HCT116 (cell line): ENCODE data around the gene HBM. TPM values are rescaled to one million over a fixed set of nuclear protein-coding genes. Genes with fewer than 3 reads are reported as not detected.

ENCODE experiments used
- ATAC-seq: fragments of 200-7000 bp; cut with Tn5 transposase; 2 replicates; pipeline ENCODE4 v1.9.1; 2020; ENCODE audit warnings: mild to moderate bottlenecking, moderate library complexity
- BruUV-seq: library from RNA; stranded (reverse); fragments of 400-500 nt; replicated peaks from 2 replicates; lab custom pipeline; 2021; lab: Mats Ljungman, UMichigan
- CTCF ChIA-PET: fragments of 300-600 bp; sonication (Branson Sonifier 250); formaldehyde crosslinking; loops from one replicate; lab custom pipeline; 2021; ENCODE audit warnings: antibody characterized with exemption; lab: Charles Lee
- POLR2A ChIA-PET: fragments of 300-600, 350-600 bp; sonication (Branson Sonifier 250); formaldehyde crosslinking; loops from one replicate; lab custom pipeline; 2021; ENCODE audit warnings: antibody characterized with exemption; lab: Charles Lee
- RAD21 ChIA-PET, 2 experiments: fragments of 300-600 bp; sonication (Branson Sonifier 250); formaldehyde crosslinking; loops; one replicate each; lab custom pipeline; 2023; ENCODE audit warnings: low total read pairs in 2 of 2; ENCODE audit not compliant: uncharacterized antibody in 2 of 2, unreplicated experiment in 2 of 2, low non-redundant PET in 1 of 2; lab: Charles Lee
- DNase-seq: peaks from one replicate; pipeline ENCODE4 v3.0.0-alpha.2; 2010; ENCODE audit warnings: low read depth, low spot score
- H2AFZ ChIP-seq: fragments of 200-600 bp; shearing (Covaris generic), sonication (generic); 2 replicates; pipeline ENCODE4 v1.6.1; 2017; ENCODE audit warnings: low read depth, mixed run types, mixed read lengths, antibody characterized with exemption, low read length; ENCODE audit not compliant: poor library complexity, severe bottlenecking
- H3K27ac ChIP-seq: 2 replicates; pipeline ENCODE4 v1.5.1; 2012; ENCODE audit warnings: low read depth, low read length
- H3K27me3 ChIP-seq: fragments of 200-600 bp; sonication (generic); 2 replicates; pipeline ENCODE4 v1.6.1; 2016; ENCODE audit warnings: mixed run types, low read length, mixed read lengths; ENCODE audit not compliant: insufficient read depth
- H3K36me3 ChIP-seq, 2 experiments: fragments of 200-500 bp in 1 of 2; fragments of 200-600 bp in 1 of 2; sonication (Bioruptor generic) in 1 of 2; sonication (generic) in 1 of 2; 2 replicates each; pipeline versions ENCODE4 v1.5.1 to v1.6.1; 2014 to 2016; ENCODE audit warnings: low read length in 2 of 2, inconsistent platforms in 1 of 2, mixed read lengths in 1 of 2, mixed run types in 1 of 2; ENCODE audit not compliant: insufficient read depth in 2 of 2, control insufficient read depth in 1 of 2
- H3K4me1 ChIP-seq, 2 experiments: fragments of 200-600 bp in 1 of 2; sonication (generic) in 1 of 2; 2 replicates each; pipeline versions ENCODE4 v1.5.1 to v1.6.1; 2012 to 2017; ENCODE audit warnings: low read length in 2 of 2, inconsistent platforms in 1 of 2, mild to moderate bottlenecking in 1 of 2, mixed read lengths in 1 of 2, mixed run types in 1 of 2, moderate library complexity in 1 of 2; ENCODE audit not compliant: insufficient read depth in 2 of 2, control insufficient read depth in 1 of 2
- H3K4me2 ChIP-seq: fragments of 200-600 bp; sonication (generic); 2 replicates; pipeline ENCODE4 v1.6.1; 2017; ENCODE audit warnings: mixed run types, low read length, mixed read lengths
- H3K4me3 ChIP-seq, 2 experiments: fragments of 200-600 bp in 1 of 2; sonication (generic) in 1 of 2; replicated peaks in 1 of 2; 2 replicates each; pipeline ENCODE4 v1.5.1; 2011 to 2016; ENCODE audit warnings: low read length in 2 of 2, control low read depth in 1 of 2, low read depth in 1 of 2, mild to moderate bottlenecking in 1 of 2, mixed read lengths in 1 of 2, mixed run types in 1 of 2
- H3K79me2 ChIP-seq: fragments of 200-600 bp; sonication (generic); 2 replicates; pipeline ENCODE4 v1.6.1; 2017; ENCODE audit warnings: mild to moderate bottlenecking, mixed run types, low read length, moderate library complexity, mixed read lengths; ENCODE audit not compliant: insufficient read depth
- H3K9ac ChIP-seq: fragments of 200-600 bp; sonication (generic); 2 replicates; pipeline ENCODE4 v1.6.1; 2016; ENCODE audit warnings: low read length, mixed read lengths
- H3K9me2 ChIP-seq: fragments of 200-600 bp; sonication (generic), shearing (Covaris generic); 2 replicates; pipeline ENCODE4 v1.6.1; 2017; ENCODE audit warnings: mixed run types, mild to moderate bottlenecking, moderate library complexity; ENCODE audit not compliant: insufficient read depth
- H3K9me3 ChIP-seq, 2 experiments: fragments of 200-500 bp in 1 of 2; fragments of 200-600 bp in 1 of 2; sonication (Bioruptor generic) in 1 of 2; sonication (generic) in 1 of 2; 2 replicates each; pipeline ENCODE4 v1.6.1; 2014 to 2017; ENCODE audit warnings: low read length in 2 of 2, mixed read lengths in 2 of 2, inconsistent platforms in 1 of 2, low read depth in 1 of 2, mild to moderate bottlenecking in 1 of 2, mixed run types in 1 of 2, moderate library complexity in 1 of 2; ENCODE audit not compliant: control insufficient read depth in 1 of 2, insufficient read depth in 1 of 2
- H4K20me1 ChIP-seq: fragments of 200-600 bp; sonication (generic), shearing (Covaris generic); 2 replicates; pipeline ENCODE4 v1.6.1; 2017; ENCODE audit warnings: mixed run types, mild to moderate bottlenecking, moderate library complexity; ENCODE audit not compliant: insufficient read depth
- ELF1 ChIP-seq: IDR thresholded peaks from 2 replicates; pipeline ENCODE4 v1.6.1; 2012; ENCODE audit warnings: low read depth, borderline replicate concordance
- FOSL1 ChIP-seq: IDR thresholded peaks from 2 replicates; pipeline ENCODE4 v1.6.1; 2012; ENCODE audit warnings: low read depth
- MAX ChIP-seq: IDR thresholded peaks from 2 replicates; pipeline ENCODE4 v1.6.1; 2012
- SIN3A ChIP-seq: IDR thresholded peaks from 2 replicates; pipeline ENCODE4 v1.6.1; 2012; ENCODE audit warnings: low read depth
- TCF7L2 ChIP-seq: IDR thresholded peaks from 2 replicates; pipeline ENCODE4 v1.7.0; 2011; ENCODE audit warnings: borderline replicate concordance, inconsistent platforms; ENCODE audit not compliant: insufficient read depth, insufficient read length; ENCODE audit errors: extremely low read depth
- YY1 ChIP-seq: IDR thresholded peaks from 2 replicates; pipeline ENCODE4 v1.6.1; 2011; ENCODE audit warnings: low read length, low read depth, moderate library complexity, mild to moderate bottlenecking; ENCODE audit not compliant: insufficient replicate concordance; ENCODE audit errors: extremely low read depth
- ZBTB33 ChIP-seq: IDR thresholded peaks from 2 replicates; pipeline ENCODE4 v1.6.1; 2011; ENCODE audit warnings: mild to moderate bottlenecking, low read length, moderate library complexity; ENCODE audit not compliant: insufficient replicate concordance; ENCODE audit errors: extremely low read depth
- ZNF274 ChIP-seq: fragments of 200-500 bp; sonication (Bioruptor generic); IDR thresholded peaks from 2 replicates; pipeline ENCODE4 v1.6.1; 2014; ENCODE audit warnings: mild to moderate bottlenecking, low read depth, low read length, inconsistent platforms
- intact Hi-C: fragments of 100-400 bp; cut with micrococcal nuclease; formaldehyde crosslinking; loops from 2 replicates; pipeline ENCODE4 v1.10.0; 2022
- total RNA-seq: library from RNA; stranded (reverse); gene quantifications from one replicate; pipeline ENCODE4 v1.2.1, GENCODE V29; 2021; ENCODE audit not compliant: unreplicated experiment

HBM gene
- total RNA-seq, 1 experiment from 2014 or later, result not detected

- intact Hi-C loops, result loop anchor here (1.0 kb wide), 1 partner anchor 74 kb away; no protein-coding TSS in a partner anchor
- H4K20me1 ChIP-seq, result no peaks in the 10 kb centered on the region
- H3K27ac ChIP-seq, result no peak overlapping the region
- ATAC-seq, result peak; percentile 72; the same call in 1 of the 2 replicates
- DNase-seq, result peak; percentile 12
- no peak overlapping the region for H3K4me3 ChIP-seq
- RAD21 ChIA-PET, result no interaction called here
- no peaks in the 10 kb centered on the region for H3K79me2 ChIP-seq
- H3K36me3 ChIP-seq, result no peaks in the 10 kb centered on the region
- CTCF ChIA-PET, result interaction anchor here (2.1 kb wide), 1 partner anchor 115 kb away, joined by 6 read pairs; no protein-coding TSS in a partner anchor
- H3K9me2 ChIP-seq, result no peaks in the 10 kb centered on the region
- peaks cover 0 to 5% of the 10 kb centered on the region in 2 experiments; a peak in 1 of 4 replicates for H3K4me1 ChIP-seq
- no peak overlapping the region for H2AFZ ChIP-seq
- no TSS peak for BruUV-seq
- H3K9me3 ChIP-seq, result no peaks in the 10 kb centered on the region
- TF ChIP-seq ELF1 (no peak), SIN3A (no peak), ZNF274 (no peak), MAX (peak; percentile 78), YY1 (no peak), FOSL1 (no peak), TCF7L2 (no peak), ZBTB33 (peak; percentile 36)
- H3K27me3 ChIP-seq, result no peaks in the 10 kb centered on the region
- H3K9ac ChIP-seq, result no peak overlapping the region
- no peak overlapping the region for H3K4me2 ChIP-seq
- POLR2A ChIA-PET, result no interaction called here
Measured at GRCh38 chr16:180681-181564, 15.1 kb downstream of the HBM start.
